Measurements from ENCODE around the gene TAMALIN.

DNA sequence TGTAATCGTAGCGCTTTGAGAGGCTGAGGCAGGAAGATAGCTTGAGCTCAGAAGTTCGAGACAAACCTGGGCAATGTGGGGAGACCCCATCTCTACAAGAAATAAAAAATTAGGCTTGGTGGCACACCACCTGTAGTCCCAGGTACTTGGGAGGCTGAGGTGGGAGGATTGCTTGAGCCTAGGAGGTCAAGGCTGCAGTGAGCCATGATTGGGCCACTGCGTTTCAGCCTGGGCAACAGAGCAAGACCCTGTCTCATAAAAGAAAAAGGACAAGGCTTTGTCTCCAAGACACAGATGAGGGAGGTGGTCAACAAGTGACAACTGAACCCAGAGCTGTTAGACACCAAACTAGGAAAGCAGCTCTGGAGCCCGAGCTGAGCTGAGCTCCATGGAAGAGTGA is 14.5 kb upstream of the TAMALIN start:
- TF ChIP-seq, protein P1, sequence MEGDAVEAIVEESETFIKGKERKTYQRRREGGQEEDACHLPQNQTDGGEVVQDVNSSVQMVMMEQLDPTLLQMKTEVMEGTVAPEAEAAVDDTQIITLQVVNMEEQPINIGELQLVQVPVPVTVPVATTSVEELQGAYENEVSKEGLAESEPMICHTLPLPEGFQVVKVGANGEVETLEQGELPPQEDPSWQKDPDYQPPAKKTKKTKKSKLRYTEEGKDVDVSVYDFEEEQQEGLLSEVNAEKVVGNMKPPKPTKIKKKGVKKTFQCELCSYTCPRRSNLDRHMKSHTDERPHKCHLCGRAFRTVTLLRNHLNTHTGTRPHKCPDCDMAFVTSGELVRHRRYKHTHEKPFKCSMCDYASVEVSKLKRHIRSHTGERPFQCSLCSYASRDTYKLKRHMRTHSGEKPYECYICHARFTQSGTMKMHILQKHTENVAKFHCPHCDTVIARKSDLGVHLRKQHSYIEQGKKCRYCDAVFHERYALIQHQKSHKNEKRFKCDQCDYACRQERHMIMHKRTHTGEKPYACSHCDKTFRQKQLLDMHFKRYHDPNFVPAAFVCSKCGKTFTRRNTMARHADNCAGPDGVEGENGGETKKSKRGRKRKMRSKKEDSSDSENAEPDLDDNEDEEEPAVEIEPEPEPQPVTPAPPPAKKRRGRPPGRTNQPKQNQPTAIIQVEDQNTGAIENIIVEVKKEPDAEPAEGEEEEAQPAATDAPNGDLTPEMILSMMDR (conservative IDR thresholded peaks at IDR 0.05; ENCODE audit: low read length): no peak
- no peak for TF ChIP-seq EZH2phosphoT487 (IDR thresholded peaks at IDR 0.05; ENCODE audit: borderline replicate concordance)
